ENCODE results near the gene MAP3K5. TPM values are rescaled to one million over a fixed set of nuclear protein-coding genes. Genes with fewer than 3 reads are reported as not detected.

Gene MAP3K5
- total and polyA plus RNA-seq, 2 of the 8 experiments (the other 6 are each of a cell fraction or from before 2014, with no cell fraction given), result 0.63 to 2.6 TPM

GRCh38 chr6:136657666-136658065 lies 134.6 kb downstream of the MAP3K5 start:
- H2AFZ ChIP-seq (ENCODE audit: low read length), result no peak overlapping the region
- no peak overlapping the region for H2BK12ac ChIP-seq (ENCODE audit: low read depth, low read length)
- no peak overlapping the region for H2BK120ac ChIP-seq (replicated peaks; ENCODE audit: low read depth, low read length)
- WGBS, 2 experiments (ENCODE audit: extremely low coverage in 1 of 2, insufficient coverage in 1 of 2, insufficient read length in 1 of 2, insufficient replicate concordance in 2 of 2, low coverage in 1 of 2, low lambda C conversion rate in 2 of 2, missing lambda C conversion rate in 1 of 2), result 91% methylated on average over 4 of the region's 4 CpGs; no CpG with 5 or more reads in 1 of the 2 experiments
- H2BK15ac ChIP-seq (ENCODE audit: low read length), result no peak overlapping the region
- H3K79me2 ChIP-seq (ENCODE audit: control insufficient read depth in 1 of 2, insufficient read depth in 2 of 2, low read length in 2 of 2), result no peaks in the 10 kb centered on the region
- H3K14ac ChIP-seq (ENCODE audit: insufficient read length), result no peak overlapping the region
- no peaks in the 10 kb centered on the region for H3K79me1 ChIP-seq (ENCODE audit: low read depth, low read length)
- no peak overlapping the region for H4K91ac ChIP-seq (replicated peaks; ENCODE audit: insufficient read length, low read length)
- H3K18ac ChIP-seq (ENCODE audit: extremely low read depth, low read length), result no peak overlapping the region
- no peak overlapping the region for H3K23ac ChIP-seq (ENCODE audit: insufficient read length)
- no peak overlapping the region for H3K56ac ChIP-seq (replicated peaks; ENCODE audit: insufficient read length, low read depth, low read length)
- no peaks in the 10 kb centered on the region for H3K36me3 ChIP-seq (ENCODE audit: control insufficient read depth in 2 of 4, insufficient read depth in 4 of 4, low read length in 3 of 4)
- H3K4me2 ChIP-seq (ENCODE audit: insufficient read depth in 1 of 2, low read depth in 2 of 2, low read length in 2 of 2), result no peak overlapping the region
- H4K5ac ChIP-seq (ENCODE audit: insufficient read length, low read depth, low read length), result no peak overlapping the region
- H3K27me3 ChIP-seq (replicated peaks in 1 of 4; ENCODE audit: control insufficient read depth in 3 of 4, extremely low read depth in 1 of 4, insufficient read depth in 3 of 4, low read length in 3 of 4), result no peaks in the 10 kb centered on the region
- H2BK5ac ChIP-seq (ENCODE audit: low read depth, low read length), result no peak overlapping the region
- H2BK20ac ChIP-seq (ENCODE audit: low read length), result no peak overlapping the region
- no peak overlapping the region for H3K27ac ChIP-seq (ENCODE audit: low read depth, low read length)
- H3K9me3 ChIP-seq (ENCODE audit: insufficient read depth in 2 of 2, low read depth in 1 of 2, low read length in 1 of 2), result no peaks in the 10 kb centered on the region
- DNase-seq (ENCODE audit: low read depth in 1 of 2, low spot score in 2 of 2) (no peak), FAIRE-seq (no peak)
- TF ChIP-seq POLR2AphosphoS5 (IDR thresholded peaks at IDR 0.05; ENCODE audit: low read depth, low read length), result no peak
- no peak for TF ChIP-seq TBP (IDR thresholded peaks at IDR 0.05; ENCODE audit: low read depth, low read length)
- no peak for TF ChIP-seq NANOG (IDR thresholded peaks at IDR 0.05; ENCODE audit: insufficient read depth, low read depth, low read length, poor library complexity, severe bottlenecking)
- TF ChIP-seq FOSL1 (IDR thresholded peaks at IDR 0.05; ENCODE audit: insufficient read depth, low read depth, low read length), result no peak
- TF ChIP-seq CHD2 (IDR thresholded peaks at IDR 0.05; ENCODE audit: low read length), result no peak
- TF ChIP-seq BACH1 (IDR thresholded peaks at IDR 0.05; ENCODE audit: low read length), result no peak
- TF ChIP-seq SRF (IDR thresholded peaks at IDR 0.05; ENCODE audit: low read depth, low read length), result no peak
- TF ChIP-seq ZNF274 (IDR thresholded peaks at IDR 0.05; ENCODE audit: borderline replicate concordance, extremely low read depth, low read length), result no peak
- TF ChIP-seq SUZ12 (IDR thresholded peaks at IDR 0.05; ENCODE audit: low read length), result no peak
- TF ChIP-seq TAF7 (optimal IDR thresholded peaks at IDR 0.05; ENCODE audit: borderline replicate concordance, low read depth, low read length), result no peak
- POLR2A ChIA-PET (ENCODE audit: partially characterized antibody), result interaction anchor here (1.0 kb wide), 1 partner anchor 151 kb away, joined by 3 read pairs; no protein-coding TSS in a partner anchor
- H3K4me3 ChIP-seq (ENCODE audit: extremely low read depth in 1 of 4, insufficient read depth in 2 of 4, low read depth in 3 of 4, low read length in 4 of 4), result no peak overlapping the region
- no peak overlapping the region for H3K4ac ChIP-seq (replicated peaks; ENCODE audit: insufficient read length, low read depth, low read length)
- no peak overlapping the region for H3K9ac ChIP-seq (replicated peaks in 1 of 4; ENCODE audit: extremely low read depth in 1 of 4, low read depth in 3 of 4, low read length in 3 of 4)
- H3K23me2 ChIP-seq (ENCODE audit: low read depth, low read length), result no peaks in the 10 kb centered on the region
- H4K8ac ChIP-seq (ENCODE audit: extremely low read depth, insufficient read depth, low read length), result no peak overlapping the region
- no peaks in the 10 kb centered on the region for H3K4me1 ChIP-seq (replicated peaks in 1 of 4; ENCODE audit: control insufficient read depth in 3 of 4, insufficient read depth in 4 of 4, low read length in 3 of 4)
- CTCF ChIA-PET (ENCODE audit: partially characterized antibody), result interaction anchor here (0.8 to 4.0 kb wide), 4 partner anchors 13 to 135 kb away, joined by 3 to 26 read pairs (median 3); partner anchors contain the start of gene MAP3K5
- no peaks in the 10 kb centered on the region for H4K20me1 ChIP-seq (replicated peaks in 1 of 2; ENCODE audit: control insufficient read depth in 1 of 2, insufficient read depth in 2 of 2, low read length in 2 of 2)
- H2AK5ac ChIP-seq (ENCODE audit: low read depth, low read length), result no peak overlapping the region

All from H1 (cell line).